Heart left ventricle (tissue), 13 donors: ENCODE data around the gene TMX3.

Source experiments
- POLR2A ChIP-seq, 2 donors: fragments of 450-650 bp; IDR thresholded peaks; one replicate each; pipeline ENCODE4 v1.6.1; 2017; ENCODE audit warnings: antibody characterized with exemption in 2 of 2, mild to moderate bottlenecking in 2 of 2, moderate library complexity in 2 of 2
- TF ChIP-seq, protein P1 (sequence below), 12 donors: fragments of 200-600 bp; sonication (generic) in 4 of 12; IDR thresholded peaks; one replicate each; pipeline versions ENCODE4 v1.5.0 to v1.8.0; 2018 to 2022; ENCODE audit warnings: antibody characterized with exemption in 12 of 12, mild to moderate bottlenecking in 5 of 12
- donor health status: ischemic (EF 13 %, LVEDD 7.1; RV severe dilation, severe dysfunction).
- donor health status: DM: no; HTN: yes; CAD: no.
- donor health status: DM: no; HTN: no; CAD: no.
- donor health status: ischemic (EF 25% LVEDD 6.9; RV normal size, moderate dysfunction).
- donor health status: ischemic (EF 25% LVEDD 5.7; RV mildly dilated, moderate dysfunction).
- donor health status: ischemic (EF 35%, LVEDD 5.7; RV mildly dilated, moderate dysfunction).
- donor health status: nonischemic (EF 11% LVEDD 7.7; RV severe dilation, severe dysfunction).
- donor health status: DM: yes; HTN: yes; CAD: no.
- donor health status: PGD.
- donor health status: ischemic (EF 29% LVEDD 5.4; RV normal size, mild dysfunction).
- donor health status: nonischemic (EF 23%, LVEDD 6.1; RV moderate dilation, normal function).

DNA sequence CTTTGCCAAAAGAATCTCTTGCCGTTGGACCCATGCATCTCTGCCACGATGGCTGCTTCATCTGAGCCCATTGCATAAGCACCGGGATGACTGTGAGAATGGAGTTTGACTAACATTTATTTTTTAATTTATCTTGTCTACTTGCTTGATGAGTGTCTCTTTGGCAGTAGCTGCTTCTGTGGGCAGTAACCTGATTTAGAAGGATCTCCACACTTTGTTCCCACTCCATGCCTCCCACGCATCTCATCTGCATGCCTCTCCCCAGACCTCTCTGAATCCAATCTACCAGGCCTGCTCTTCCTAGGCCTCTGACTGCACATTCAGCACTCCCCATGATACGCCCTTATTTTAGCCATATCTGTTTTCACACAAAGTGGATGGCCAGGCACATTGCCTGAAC lies 23.7 kb upstream of the TMX3 start:
- TF ChIP-seq, protein P1, sequence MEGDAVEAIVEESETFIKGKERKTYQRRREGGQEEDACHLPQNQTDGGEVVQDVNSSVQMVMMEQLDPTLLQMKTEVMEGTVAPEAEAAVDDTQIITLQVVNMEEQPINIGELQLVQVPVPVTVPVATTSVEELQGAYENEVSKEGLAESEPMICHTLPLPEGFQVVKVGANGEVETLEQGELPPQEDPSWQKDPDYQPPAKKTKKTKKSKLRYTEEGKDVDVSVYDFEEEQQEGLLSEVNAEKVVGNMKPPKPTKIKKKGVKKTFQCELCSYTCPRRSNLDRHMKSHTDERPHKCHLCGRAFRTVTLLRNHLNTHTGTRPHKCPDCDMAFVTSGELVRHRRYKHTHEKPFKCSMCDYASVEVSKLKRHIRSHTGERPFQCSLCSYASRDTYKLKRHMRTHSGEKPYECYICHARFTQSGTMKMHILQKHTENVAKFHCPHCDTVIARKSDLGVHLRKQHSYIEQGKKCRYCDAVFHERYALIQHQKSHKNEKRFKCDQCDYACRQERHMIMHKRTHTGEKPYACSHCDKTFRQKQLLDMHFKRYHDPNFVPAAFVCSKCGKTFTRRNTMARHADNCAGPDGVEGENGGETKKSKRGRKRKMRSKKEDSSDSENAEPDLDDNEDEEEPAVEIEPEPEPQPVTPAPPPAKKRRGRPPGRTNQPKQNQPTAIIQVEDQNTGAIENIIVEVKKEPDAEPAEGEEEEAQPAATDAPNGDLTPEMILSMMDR (IDR thresholded peaks at IDR 0.05), result no peak
- TF ChIP-seq POLR2A (IDR thresholded peaks at IDR 0.05), result no peak
